CD4-positive, alpha-beta memory T cell (primary cell): ENCODE data around the gene IFNL3. TPM values are rescaled to one million over a fixed set of nuclear protein-coding genes. Genes with fewer than 3 reads are reported as not detected.

Source experiments
- CTCF ChIA-PET: fragments of 350-600 bp; sonication (Branson Sonifier 250); formaldehyde crosslinking; loops from one replicate; lab custom pipeline; 2021; ENCODE audit warnings: inconsistent platforms; ENCODE audit not compliant: partially characterized antibody; lab: Charles Lee
- POLR2A ChIA-PET: fragments of 350-600 bp; sonication (Branson Sonifier 250); formaldehyde crosslinking; loops from one replicate; lab custom pipeline; 2021; ENCODE audit not compliant: partially characterized antibody; lab: Charles Lee
- DNase-seq, 5 donors: peaks; one replicate each; pipeline versions ENCODE4 v3.0.0 to v3.0.0-alpha.2; 2020 to 2022; ENCODE audit warnings: mixed read lengths in 1 of 5
- H3K27ac ChIP-seq: one replicate; pipeline ENCODE4 v1.7.0; 2013; ENCODE audit warnings: low read depth, low read length
- H3K27me3 ChIP-seq: 2 replicates; pipeline ENCODE4 v1.7.0; 2013; ENCODE audit warnings: mild to moderate bottlenecking, low read length, moderate library complexity; ENCODE audit not compliant: insufficient read depth
- H3K36me3 ChIP-seq: 2 replicates; pipeline ENCODE4 v1.7.0; 2013; ENCODE audit warnings: mild to moderate bottlenecking, low read length, moderate library complexity; ENCODE audit not compliant: insufficient read depth
- H3K4me1 ChIP-seq: 2 replicates; pipeline ENCODE4 v1.7.0; 2013; ENCODE audit warnings: mild to moderate bottlenecking, low read length, moderate library complexity; ENCODE audit not compliant: insufficient read depth
- H3K4me3 ChIP-seq, 2 donors: one replicate each; pipeline ENCODE4 v1.7.0; 2013; ENCODE audit warnings: low read length in 2 of 2, mild to moderate bottlenecking in 1 of 2
- H3K9me3 ChIP-seq, 2 donors: one replicate each; pipeline ENCODE4 v1.7.0; 2013; ENCODE audit warnings: low read length in 2 of 2, control low read depth in 1 of 2; ENCODE audit not compliant: control insufficient read depth in 1 of 2
- H3K27ac Mint-ChIP-seq, 7 donors: one replicate each; pipeline ENCODE4 v1.8.0; 2020 to 2021; ENCODE audit warnings: mixed read lengths in 7 of 7, mild to moderate bottlenecking in 6 of 7, inconsistent platforms in 3 of 7, moderate library complexity in 3 of 7
- H3K27me3 Mint-ChIP-seq, 2 donors: one replicate each; pipeline ENCODE4 v1.8.0; 2020 to 2021; ENCODE audit warnings: mixed read lengths in 2 of 2
- H3K36me3 Mint-ChIP-seq, 2 donors: one replicate each; pipeline ENCODE4 v1.8.0; 2020 to 2021; ENCODE audit warnings: mixed read lengths in 2 of 2, inconsistent platforms in 1 of 2, mild to moderate bottlenecking in 1 of 2
- H3K4me1 Mint-ChIP-seq, 4 donors: one replicate each; pipeline ENCODE4 v1.8.0; 2020 to 2021; ENCODE audit warnings: mixed read lengths in 4 of 4, mild to moderate bottlenecking in 1 of 4
- H3K4me3 Mint-ChIP-seq, 8 donors: one replicate each; pipeline ENCODE4 v1.8.0; 2020 to 2021; ENCODE audit warnings: mixed read lengths in 8 of 8, mild to moderate bottlenecking in 7 of 8, moderate library complexity in 6 of 8, inconsistent platforms in 3 of 8
- H3K9me3 Mint-ChIP-seq, 8 donors: one replicate each; pipeline ENCODE4 v1.8.0; 2020 to 2021; ENCODE audit warnings: mixed read lengths in 8 of 8, mild to moderate bottlenecking in 5 of 8, inconsistent platforms in 3 of 8, moderate library complexity in 1 of 8
- intact Hi-C: fragments of 100-400 bp; cut with micrococcal nuclease; formaldehyde crosslinking; loops from one replicate; pipeline ENCODE4 v1.15.1; 2023
- polyA plus RNA-seq, 2 donors: library from polyadenylated mRNA; unstranded; fragments of 300-500 nt; fragmentation: Illumina TruSeq; gene quantifications; one replicate each; pipeline ENCODE4 v1.2.3, GENCODE V29; 2021
- total RNA-seq, 2 experiments: library from RNA; stranded (reverse); gene quantifications; one replicate each; pipeline ENCODE4 v1.2.3, GENCODE V29; 2021

Gene IFNL3
- total and polyA plus RNA-seq, 4 experiments from 2014 or later: not detected

- Mint-ChIP-seq H3K27me3 (peaks cover 9 to 13% of the 10 kb centered on the region in 2 donors), H3K27ac (no peak overlapping the region), H3K36me3 (no peaks in the 10 kb centered on the region), H3K4me1 (no peaks in the 10 kb centered on the region), H3K4me3 (no peak overlapping the region), H3K9me3 (no peaks in the 10 kb centered on the region)
- CTCF ChIA-PET: no interaction called here
- no peak overlapping the region for H3K27ac ChIP-seq
- no peak for DNase-seq
- no peaks in the 10 kb centered on the region for H3K27me3 ChIP-seq
- no peaks in the 10 kb centered on the region for H3K9me3 ChIP-seq
- H3K36me3 ChIP-seq: no peaks in the 10 kb centered on the region
- no peak overlapping the region for H3K4me3 ChIP-seq
- intact Hi-C loops: no loop called here
- POLR2A ChIA-PET: no interaction called here
- H3K4me1 ChIP-seq: no peaks in the 10 kb centered on the region
Observed at GRCh38 chr19:39208175-39208795, 36.5 kb downstream of the IFNL3 start.

GRCh38 chr19:39207293-39207836 is 37.4 kb downstream of the IFNL3 start:
- H3K27ac Mint-ChIP-seq: no peak overlapping the region
- CTCF ChIA-PET: no interaction called here
- H3K4me3 Mint-ChIP-seq: no peak overlapping the region
- POLR2A ChIA-PET: no interaction called here
- H3K36me3 Mint-ChIP-seq: no peaks in the 10 kb centered on the region
- Histone ChIP-seq H3K4me1 (no peaks in the 10 kb centered on the region), H3K36me3 (no peaks in the 10 kb centered on the region), H3K27me3 (peaks cover 6% of the 10 kb centered on the region), H3K27ac (no peak overlapping the region), H3K9me3 (no peaks in the 10 kb centered on the region), H3K4me3 (no peak overlapping the region)
- no peaks in the 10 kb centered on the region for H3K4me1 Mint-ChIP-seq
- H3K9me3 Mint-ChIP-seq: no peaks in the 10 kb centered on the region
- peaks cover 16 to 19% of the 10 kb centered on the region in 2 donors for H3K27me3 Mint-ChIP-seq
- intact Hi-C loops: no loop called here
- no peak for DNase-seq

- Histone ChIP-seq H3K27ac (no peak overlapping the region), H3K9me3 (no peaks in the 10 kb centered on the region), H3K36me3 (no peaks in the 10 kb centered on the region), H3K4me1 (no peaks in the 10 kb centered on the region), H3K4me3 (no peak overlapping the region), H3K27me3 (peaks cover 6% of the 10 kb centered on the region)
- Mint-ChIP-seq H3K27me3 (peaks cover 24 to 28% of the 10 kb centered on the region in 2 donors), H3K27ac (no peak overlapping the region), H3K9me3 (no peaks in the 10 kb centered on the region), H3K4me3 (no peak overlapping the region), H3K36me3 (no peaks in the 10 kb centered on the region), H3K4me1 (no peaks in the 10 kb centered on the region)
- DNase-seq: no peak
- intact Hi-C loops: no loop called here
- ChIA-PET POLR2A (no interaction called here), CTCF (no interaction called here)
Observed at GRCh38 chr19:39206122-39206521, 38.7 kb downstream of the IFNL3 start.

- peaks cover 0 to 4% (median 0%) of the 10 kb centered on the region in 4 donors for H3K4me1 Mint-ChIP-seq
- no peak overlapping the region for H3K27ac Mint-ChIP-seq
- peaks cover 30 to 31% of the 10 kb centered on the region in 2 donors for H3K27me3 Mint-ChIP-seq
Observed at GRCh38 chr19:39205449-39205764, 39.4 kb downstream of the IFNL3 start.

GRCh38 chr19:39203372-39204341 is 41.1 kb downstream of the IFNL3 start, which contains the start of gene SYCN:
SYCN (minus strand) TSS chr19:39204263; CDS start chr19:39204254, 9 bp downstream.
- Histone ChIP-seq H3K36me3 (no peaks in the 10 kb centered on the region), H3K9me3 (no peaks in the 10 kb centered on the region), H3K27me3 (peaks cover 6% of the 10 kb centered on the region), H3K27ac (no peak within 1 kb of the TSS), H3K4me3 (no peak within 1 kb of the TSS), H3K4me1 (no peaks in the 10 kb centered on the region)
- Mint-ChIP-seq H3K9me3 (no peaks in the 10 kb centered on the region), H3K4me1 (peaks cover 0 to 4% (median 0%) of the 10 kb centered on the region in 4 donors), H3K27ac (no peak within 1 kb of the TSS), H3K27me3 (peaks cover 35% of the 10 kb centered on the region in 2 donors), H3K4me3 (peak within 1 kb of the TSS in 1 of 8 donors; percentile 20), H3K36me3 (no peaks in the 10 kb centered on the region)
- intact Hi-C loops: no loop called here
- ChIA-PET CTCF (interaction anchor here (1.3 kb wide), 1 partner anchor 124 kb away, joined by 3 read pairs; no protein-coding TSS in a partner anchor), POLR2A (no interaction called here)
- DNase-seq: no peak

More at GRCh38 chr19:39205449-39205764, 39.4 kb downstream of the IFNL3 start:
- Histone ChIP-seq H3K27me3 (peaks cover 6% of the 10 kb centered on the region), H3K9me3 (no peaks in the 10 kb centered on the region), H3K36me3 (no peaks in the 10 kb centered on the region), H3K4me3 (no peak overlapping the region), H3K27ac (no peak overlapping the region), H3K4me1 (no peaks in the 10 kb centered on the region)
- ChIA-PET CTCF (no interaction called here), POLR2A (no interaction called here)
- no peak for DNase-seq
- no peaks in the 10 kb centered on the region for H3K36me3 Mint-ChIP-seq
- H3K4me3 Mint-ChIP-seq: no peak overlapping the region
- no peaks in the 10 kb centered on the region for H3K9me3 Mint-ChIP-seq
- intact Hi-C loops: no loop called here

- POLR2A ChIA-PET: no interaction called here
- H3K27ac Mint-ChIP-seq: no peak overlapping the region
Observed at GRCh38 chr19:39202998-39203355, 41.8 kb downstream of the IFNL3 start.

GRCh38 chr19:39200803-39201115 is 44.0 kb downstream of the IFNL3 start:
- no peak overlapping the region for H3K27ac Mint-ChIP-seq
- H3K4me1 ChIP-seq: peaks cover 15% of the 10 kb centered on the region
- H3K9me3 ChIP-seq: no peaks in the 10 kb centered on the region
- H3K36me3 Mint-ChIP-seq: no peaks in the 10 kb centered on the region
- peaks cover 12% of the 10 kb centered on the region for H3K27me3 ChIP-seq
- peaks cover 7 to 22% (median 13%) of the 10 kb centered on the region in 4 donors for H3K4me1 Mint-ChIP-seq
- H3K4me3 ChIP-seq: no peak overlapping the region
- POLR2A ChIA-PET: no interaction called here
- DNase-seq: no peak
- no peak overlapping the region for H3K27ac ChIP-seq
- intact Hi-C loops: no loop called here
- CTCF ChIA-PET: no interaction called here
- H3K4me3 Mint-ChIP-seq: no peak overlapping the region
- no peaks in the 10 kb centered on the region for H3K9me3 Mint-ChIP-seq
- H3K36me3 ChIP-seq: no peaks in the 10 kb centered on the region
- peaks cover 38 to 45% of the 10 kb centered on the region in 2 donors for H3K27me3 Mint-ChIP-seq

More at GRCh38 chr19:39202998-39203355, 41.8 kb downstream of the IFNL3 start:
- no peaks in the 10 kb centered on the region for H3K4me1 ChIP-seq
- H3K4me3 ChIP-seq: no peak overlapping the region
- H3K4me3 Mint-ChIP-seq: no peak overlapping the region
- intact Hi-C loops: no loop called here
- H3K27me3 Mint-ChIP-seq: peaks cover 35 to 41% of the 10 kb centered on the region in 2 donors
- DNase-seq: no peak
- H3K36me3 ChIP-seq: no peaks in the 10 kb centered on the region
- H3K27ac ChIP-seq: no peak overlapping the region
- no peaks in the 10 kb centered on the region for H3K36me3 Mint-ChIP-seq
- no peaks in the 10 kb centered on the region for H3K9me3 ChIP-seq
- H3K9me3 Mint-ChIP-seq: no peaks in the 10 kb centered on the region
- CTCF ChIA-PET: interaction anchor here (1.3 kb wide), 1 partner anchor 124 kb away, joined by 3 read pairs; no protein-coding TSS in a partner anchor
- peaks cover 8% of the 10 kb centered on the region for H3K27me3 ChIP-seq
- H3K4me1 Mint-ChIP-seq: peaks cover 0 to 4% (median 0%) of the 10 kb centered on the region in 4 donors
